Lower leg skin (tissue), 3 donors: ENCODE data around the gene CCDC82.

Source experiments
- CTCF ChIP-seq, 3 donors: fragments of 450-650 bp; IDR thresholded peaks; one replicate each; pipeline ENCODE4 v1.5.1; 2016; ENCODE audit warnings: antibody characterized with exemption in 3 of 3, mild to moderate bottlenecking in 3 of 3, moderate library complexity in 2 of 3
- POLR2A ChIP-seq, 2 donors: fragments of 450-650 bp; IDR thresholded peaks; one replicate each; pipeline ENCODE4 v1.6.1; 2016 to 2017; ENCODE audit warnings: antibody characterized with exemption in 2 of 2, mild to moderate bottlenecking in 1 of 2, moderate library complexity in 1 of 2

GRCh38 chr11:96335388-96335787 is 54.3 kb downstream of the CCDC82 start:
- TF ChIP-seq CTCF (IDR thresholded peaks at IDR 0.05) (no peak), POLR2A (IDR thresholded peaks at IDR 0.05) (no peak)
